K562 (cell line): ENCODE results near the gene VWA3A. TPM values are rescaled to one million over a fixed set of nuclear protein-coding genes. Genes with fewer than 3 reads are reported as not detected.
A peak's percentile ranks its signal among the peaks of the same experiment; 100 is the strongest.

Experiments
- ATAC-seq: fragments of 200-7000 bp; cut with Tn5 transposase; 3 replicates; pipeline ENCODE4 v1.9.1; 2020; ENCODE audit warnings: moderate library complexity
- BruUV-seq: library from RNA; stranded (reverse); fragments of 400-500 nt; replicated peaks from 2 replicates; lab custom pipeline; 2021; lab: Mats Ljungman, UMichigan
- CTCF ChIA-PET: fragments of 300-600 bp; formaldehyde crosslinking; extraction: SDS; loops from one replicate; lab custom pipeline; 2021; ENCODE audit warnings: low intra/inter-chr PET ratio; lab: Yijun Ruan, JAX
- POLR2A ChIA-PET: fragments of 300-600, 350-650 bp; sonication (Branson Sonifier 250); formaldehyde crosslinking; extraction: SDS; loops from one replicate; lab custom pipeline; 2021; ENCODE audit warnings: antibody characterized with exemption, inconsistent platforms; lab: Yijun Ruan, JAX
- DNase-seq, 4 experiments: peaks; one replicate each; pipeline versions ENCODE4 v3.0.0 to v3.0.0-alpha.2; 2011 to 2018; ENCODE audit warnings: low spot score in 3 of 4, mixed read lengths in 3 of 4; ENCODE audit errors: extremely low read depth in 1 of 4
- FAIRE-seq: peaks from 2 replicates; lab custom pipeline; 2011; peaks lifted over from hg19 to GRCh38; lab: Jason Lieb, UNC
- H2AFZ ChIP-seq: 2 replicates; pipeline ENCODE4 v1.6.0; 2011; ENCODE audit warnings: low read depth, low read length, control low read depth, inconsistent platforms
- H3K27ac ChIP-seq: fragments of 200-600 bp; 3 replicates; pipeline ENCODE4 v1.8.0; 2011; ENCODE audit warnings: low read depth, mild to moderate bottlenecking, control low read depth, inconsistent platforms, low read length, moderate library complexity, mixed read lengths; ENCODE audit errors: extremely low read depth
- H3K27me3 ChIP-seq, 2 experiments: fragments of 300-600 bp in 1 of 2; 2 replicates in 1 of 2; 3 replicates in 1 of 2; pipeline versions ENCODE4 v1.6.0 to v1.8.0; 2011; ENCODE audit warnings: inconsistent platforms in 2 of 2, low read length in 2 of 2, mild to moderate bottlenecking in 1 of 2, mixed read lengths in 1 of 2, moderate library complexity in 1 of 2; ENCODE audit not compliant: control insufficient read depth in 2 of 2, insufficient read depth in 2 of 2
- H3K36me3 ChIP-seq: fragments of 300-600 bp; 3 replicates; pipeline ENCODE4 v1.8.0; 2011; ENCODE audit warnings: mild to moderate bottlenecking, low read length, inconsistent platforms; ENCODE audit not compliant: control insufficient read depth, insufficient read depth
- H3K4me1 ChIP-seq, 2 experiments: fragments of 200-600 bp in 1 of 2; replicated peaks in 1 of 2; 2 replicates in 1 of 2; 3 replicates in 1 of 2; pipeline versions ENCODE4 v1.5.1 to v1.8.0; 2011; ENCODE audit warnings: inconsistent platforms in 2 of 2, low read length in 2 of 2, mild to moderate bottlenecking in 1 of 2, mixed read lengths in 1 of 2, moderate library complexity in 1 of 2; ENCODE audit not compliant: control insufficient read depth in 2 of 2, insufficient read depth in 2 of 2
- H3K4me2 ChIP-seq: 2 replicates; pipeline ENCODE4 v1.6.1; 2011; ENCODE audit warnings: low read length, control low read depth, inconsistent platforms, mixed read lengths; ENCODE audit not compliant: insufficient read depth
- H3K4me3 ChIP-seq: fragments of 200-600 bp; sonication (generic), shearing (Covaris generic); 2 replicates; pipeline ENCODE4 v1.5.1; 2016; ENCODE audit warnings: control low read depth, inconsistent platforms
- H3K79me2 ChIP-seq: fragments of 200-600 bp; 3 replicates; pipeline ENCODE4 v1.8.0; 2011; ENCODE audit warnings: low read length, inconsistent platforms; ENCODE audit not compliant: control insufficient read depth, insufficient read depth
- H3K9ac ChIP-seq, 2 experiments: 2 replicates each; pipeline versions ENCODE4 v1.6.0 to v1.6.1; 2011; ENCODE audit warnings: low read depth in 2 of 2, low read length in 2 of 2, control low read depth in 1 of 2, inconsistent platforms in 1 of 2, mild to moderate bottlenecking in 1 of 2, mixed read lengths in 1 of 2; ENCODE audit not compliant: insufficient read depth in 1 of 2
- H3K9me1 ChIP-seq: one replicate; pipeline ENCODE4 v1.6.0; 2011; ENCODE audit warnings: inconsistent platforms, mild to moderate bottlenecking, low read length, moderate library complexity; ENCODE audit not compliant: control insufficient read depth, insufficient read depth
- H3K9me3 ChIP-seq: replicated peaks from 2 replicates; pipeline ENCODE4 v1.5.1; 2011; ENCODE audit warnings: low read depth, low read length, inconsistent platforms; ENCODE audit not compliant: control insufficient read depth, insufficient read depth
- H4K20me1 ChIP-seq: replicated peaks from 2 replicates; pipeline ENCODE4 v1.6.1; 2011; ENCODE audit warnings: low read length, inconsistent platforms, mixed read lengths; ENCODE audit not compliant: control insufficient read depth, insufficient read depth
- BCOR ChIP-seq: fragments of 450-650 bp; IDR thresholded peaks from 2 replicates; pipeline ENCODE4 v1.6.1; 2016
- ELF2 ChIP-seq: fragments of 250-450 bp; sonication (Bioruptor Pico); IDR thresholded peaks from 2 replicates; pipeline ENCODE4 v1.5.0; 2021; ENCODE audit warnings: mild to moderate bottlenecking
- RBM25 ChIP-seq: fragments of 200-400 bp; formaldehyde crosslinking; IDR thresholded peaks from 2 replicates; pipeline ENCODE4 v1.6.1; 2018; ENCODE audit warnings: low read length, low read depth, moderate library complexity; ENCODE audit not compliant: severe bottlenecking
- ZFP36 ChIP-seq: fragments of 150-350 bp; IDR thresholded peaks from 2 replicates; pipeline ENCODE4 v1.6.1; 2018; ENCODE audit warnings: low read length, low read depth; ENCODE audit not compliant: partially characterized antibody
- ZNF253 ChIP-seq: fragments of 250-450 bp; sonication (Bioruptor Pico); conservative IDR thresholded peaks from 2 replicates; pipeline ENCODE4 v1.6.1; 2021; ENCODE audit warnings: mild to moderate bottlenecking
- ZNF766 ChIP-seq: fragments of 200-800 bp; sonication (Bioruptor generic); conservative IDR thresholded peaks from 2 replicates; pipeline ENCODE4 v1.6.1; 2016; ENCODE audit warnings: missing genetic modification characterization, missing compliant biosample characterization
- ZNF830 ChIP-seq: fragments of 250-450 bp; sonication (Bioruptor Pico); IDR thresholded peaks from 2 replicates; pipeline ENCODE4 v1.5.0; 2021; ENCODE audit warnings: mild to moderate bottlenecking
- WGBS: fragments of 100-300 bp; shearing (Covaris generic); methylation state at CpG from one replicate; pipeline ENCODE4 v1.1.6; 2016; ENCODE audit warnings: low coverage, mixed read lengths; ENCODE audit not compliant: insufficient coverage; ENCODE audit errors: missing lambda C conversion rate; 5-methylcytosine and 5-hydroxymethylcytosine counted together
- in situ Hi-C: fragments of 300-500 bp; cut with MboI; formaldehyde crosslinking; loops from 4 replicates; pipeline ENCODE4 v1.15.0; 2018; ENCODE audit warnings: inconsistent platforms, mixed read lengths
- intact Hi-C: fragments of 100-400 bp; cut with micrococcal nuclease; formaldehyde crosslinking; loops from 2 replicates; pipeline ENCODE4 v1.14.2; 2022
- polyA plus RNA-seq, 8 experiments: library from polyadenylated mRNA; depleted of rRNA in 4 of 8; stranded (reverse) in 5 of 8; unstranded in 3 of 8; fragments of >200 nt; fragmentation: Nextera tagmentation in 2 of 8; fragmentation: Illumina TruSeq in 1 of 8; extraction: Ambion mirVana in 2 of 8; extraction: Trizol in 1 of 8; gene quantifications; 2 replicates each; pipeline versions ENCODE4 v1.2.1 to v1.2.3, GENCODE V29; 2011 to 2014; ENCODE audit warnings: inconsistent platforms in 1 of 8, missing spikeins in 1 of 8
- total RNA-seq, 7 experiments: library from RNA; depleted of rRNA in 6 of 7; stranded (reverse); fragments of >200 nt in 6 of 7; fragmentation: Illumina TruSeq in 2 of 7; extraction: Trizol in 2 of 7; gene quantifications; 2 replicates each; pipeline versions ENCODE4 v1.2.1 to v1.2.3, GENCODE V29; 2011 to 2021; ENCODE audit warnings: low replicate concordance in 1 of 7

The VWA3A gene
- total and polyA plus RNA-seq, 9 of the 15 experiments (the other 6 are each of a cell fraction or from before 2014, with no cell fraction given), result not detected

- Histone ChIP-seq H2AFZ (no peak overlapping the region), H3K9me3 (no peaks in the 10 kb centered on the region), H3K9ac (peak overlapping the region in 1 of 2 experiments; percentile 28; a peak in 1 of 4 replicates), H3K4me1 (no peaks in the 10 kb centered on the region), H3K36me3 (no peaks in the 10 kb centered on the region), H3K9me1 (no peaks in the 10 kb centered on the region), H3K4me3 (no peak overlapping the region), H4K20me1 (no peaks in the 10 kb centered on the region; the same call in 1 of the 2 replicates), H3K27me3 (peaks cover 40 to 69% of the 10 kb centered on the region in 2 experiments), H3K27ac (no peak overlapping the region), H3K4me2 (no peak overlapping the region), H3K79me2 (no peaks in the 10 kb centered on the region)
- WGBS, result 0% methylated on average over 7 of the region's 7 CpGs
- in situ Hi-C loops, result loop anchor here (5.0 to 10.0 kb wide), 2 partner anchors 185 to 597 kb away; no protein-coding TSS in a partner anchor
- TF ChIP-seq BCOR (peak; percentile 28; the same call in 1 of the 2 replicates), ZNF830 (CRISPR knock-in tag) (no peak), RBM25 (peak; percentile 75), ZFP36 (peak; percentile 58), ZNF253 (no peak), ZNF766 (CRISPR knock-in tag) (no peak)
- FAIRE-seq, result no peak
- ChIA-PET CTCF (no interaction called here), POLR2A (no interaction called here)
- DNase-seq, result no peak
- intact Hi-C loops, result no loop called here
- no peak for ATAC-seq
- no TSS peak for BruUV-seq
These were observed 89.5 kb downstream of the VWA3A start for GRCh38 chr16:22181843-22182242.

GRCh38 chr16:22183335-22183734 lies 91.0 kb downstream of the VWA3A start:
- intact Hi-C loops, result no loop called here
- CTCF ChIA-PET, result interaction anchor here (0.6 kb wide), 1 partner anchor 182 kb away, joined by 3 read pairs; the partner anchor contains the start of gene PDZD9
- POLR2A ChIA-PET, result no interaction called here
- no peak for FAIRE-seq
- ATAC-seq, result no peak
- no peak overlapping the region for H3K4me3 ChIP-seq
- H3K79me2 ChIP-seq, result no peaks in the 10 kb centered on the region
- in situ Hi-C loops, result loop anchor here (5.0 to 10.0 kb wide), 2 partner anchors 186 to 599 kb away; no protein-coding TSS in a partner anchor
- no peak overlapping the region; a peak in 1 of 4 replicates for H3K9ac ChIP-seq
- no peak for TF ChIP-seq ELF2
- no TSS peak for BruUV-seq
- no peaks in the 10 kb centered on the region; the same call in 1 of the 2 replicates for H4K20me1 ChIP-seq
- whole genome bisulfite sequencing, result 0% methylated on average over 5 of the region's 5 CpGs
- no peak overlapping the region for H3K27ac ChIP-seq
- no peak overlapping the region for H2AFZ ChIP-seq
- no peaks in the 10 kb centered on the region for H3K9me1 ChIP-seq
- no peaks in the 10 kb centered on the region for H3K9me3 ChIP-seq
- DNase-seq, result no peak
- peaks cover 38 to 62% of the 10 kb centered on the region in 2 experiments for H3K27me3 ChIP-seq
- 0 out of 5 replicates have a peak, but pooled peaks cover 0 to 1% of the 10 kb centered on the region in 2 experiments for H3K4me1 ChIP-seq
- no peaks in the 10 kb centered on the region for H3K36me3 ChIP-seq
- no peak overlapping the region for H3K4me2 ChIP-seq
